ENCODE results near the gene ACTR6. TPM values are rescaled to one million over a fixed set of nuclear protein-coding genes. Genes with fewer than 3 reads are reported as not detected.

ACTR6 gene
- total and polyA plus RNA-seq, 2 experiments from 2014 or later: 25.1 to 29.7 TPM

DNA sequence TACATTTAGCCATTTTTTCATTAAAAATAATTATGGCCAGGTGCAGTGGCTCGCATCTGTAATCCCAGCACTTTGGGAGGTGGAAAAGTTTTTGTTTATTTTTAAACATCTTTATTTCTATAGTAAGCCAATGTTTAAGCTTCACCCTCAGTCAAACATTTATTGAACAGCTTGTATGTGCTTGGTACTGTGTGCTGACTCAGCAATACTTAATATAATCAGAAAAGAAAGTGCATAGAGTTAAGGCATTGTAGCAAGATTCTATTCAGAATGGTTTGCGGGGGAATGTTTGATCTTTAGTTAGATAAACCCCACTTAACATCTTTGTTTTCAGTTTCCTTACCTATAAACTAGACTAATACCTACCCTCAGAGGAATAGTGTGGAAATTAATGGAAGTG is 11.1 kb downstream of the ACTR6 start:
- H3K4me1 ChIP-seq (ENCODE audit: insufficient read depth): no peaks in the 10 kb centered on the region
- no peaks in the 10 kb centered on the region for H3K9me2 ChIP-seq (ENCODE audit: insufficient read depth)
- no peak for DNase-seq
- H3K9ac ChIP-seq: no peak overlapping the region
- 96 to 100% methylated on average over 2 of the region's 2 CpGs for WGBS, 2 experiments (ENCODE audit: low coverage in 1 of 2, low lambda C conversion rate in 2 of 2, missing lambda C conversion rate in 2 of 2)
- H3K4me3 ChIP-seq: no peak overlapping the region
- in situ Hi-C loops (cut with MboI): loop anchor here (10.0 kb wide), 1 partner anchor 157 kb away; no protein-coding TSS in a partner anchor
- TF ChIP-seq EZH2 (IDR thresholded peaks at IDR 0.05; ENCODE audit: insufficient read depth, poor library complexity, severe bottlenecking): no peak
- TF ChIP-seq EZH2phosphoT487 (IDR thresholded peaks at IDR 0.05; ENCODE audit: insufficient read depth, low read depth): no peak
- no peaks in the 10 kb centered on the region for H3K79me2 ChIP-seq (ENCODE audit: insufficient read depth)
- H3K4me2 ChIP-seq (ENCODE audit: unreplicated experiment): no peak overlapping the region
- H3K9me3 ChIP-seq (ENCODE audit: low read depth): no peaks in the 10 kb centered on the region
- no peak overlapping the region for H3K27ac ChIP-seq
- no peak overlapping the region for H2AFZ ChIP-seq
- H4K20me1 ChIP-seq (ENCODE audit: insufficient read depth): no peaks in the 10 kb centered on the region
- no peaks in the 10 kb centered on the region for H3F3A ChIP-seq (ENCODE audit: insufficient read depth)
- H3K36me3 ChIP-seq (ENCODE audit: low read depth): peaks cover 42% of the 10 kb centered on the region
- no peaks in the 10 kb centered on the region for H3K27me3 ChIP-seq (replicated peaks; ENCODE audit: insufficient read depth)

DNA sequence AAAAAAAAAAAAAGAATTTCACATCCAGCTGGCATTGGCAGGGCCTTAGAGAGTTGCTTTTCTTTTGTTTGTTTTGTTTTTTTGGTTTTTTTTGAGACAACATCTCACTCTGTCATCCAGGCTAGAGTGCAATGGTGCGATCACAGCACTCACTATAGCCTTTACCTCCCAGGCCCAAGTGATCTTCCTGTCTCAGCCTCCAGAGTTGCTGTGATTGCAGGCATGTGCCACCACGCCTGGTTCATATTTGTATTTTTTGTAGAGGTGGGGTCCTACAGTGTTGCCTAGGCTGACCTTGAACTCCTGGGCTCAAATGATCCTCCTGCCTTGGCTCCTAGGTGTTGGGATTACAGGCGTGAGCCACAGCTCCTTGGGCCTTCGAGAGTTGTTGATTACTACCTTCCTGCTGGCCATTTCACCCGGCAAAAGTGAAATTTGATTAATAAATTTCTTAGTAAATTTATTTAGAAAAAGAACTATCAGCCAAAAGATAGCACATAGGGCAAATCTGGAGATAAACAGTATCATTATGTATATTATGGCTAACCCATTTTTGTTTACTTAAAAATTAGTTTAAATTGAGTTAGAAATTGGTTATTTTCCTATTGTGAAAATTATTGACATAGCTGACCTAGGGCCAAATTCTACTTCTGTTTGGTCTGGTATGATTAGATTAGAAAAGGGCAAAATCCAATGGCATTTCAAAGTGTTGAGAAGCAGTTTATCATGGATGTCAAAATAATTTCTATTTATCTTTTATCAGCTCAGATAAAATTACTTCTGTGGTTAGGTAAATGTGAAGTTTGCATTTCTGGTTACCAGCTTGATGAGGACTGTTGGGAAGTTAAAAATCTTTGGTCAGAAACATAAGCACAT is 12.6 kb downstream of the ACTR6 start:
- Histone ChIP-seq H3K4me2 (ENCODE audit: unreplicated experiment) (no peak overlapping the region), H3K79me2 (ENCODE audit: insufficient read depth) (no peaks in the 10 kb centered on the region), H3F3A (ENCODE audit: insufficient read depth) (no peaks in the 10 kb centered on the region), H3K9me2 (ENCODE audit: insufficient read depth) (no peaks in the 10 kb centered on the region), H3K4me3 (no peak overlapping the region), H3K36me3 (ENCODE audit: low read depth) (peaks cover 32% of the 10 kb centered on the region), H3K27me3 (replicated peaks; ENCODE audit: insufficient read depth) (no peaks in the 10 kb centered on the region), H3K4me1 (ENCODE audit: insufficient read depth) (no peaks in the 10 kb centered on the region), H4K20me1 (ENCODE audit: insufficient read depth) (no peaks in the 10 kb centered on the region), H3K27ac (no peak overlapping the region), H3K9ac (no peak overlapping the region), H3K9me3 (ENCODE audit: low read depth) (no peaks in the 10 kb centered on the region), H2AFZ (no peak overlapping the region)
- WGBS, 2 experiments (ENCODE audit: low coverage in 1 of 2, low lambda C conversion rate in 2 of 2, missing lambda C conversion rate in 2 of 2): 95 to 96% methylated on average over 5 of the region's 5 CpGs
- in situ Hi-C loops (cut with MboI): loop anchor here (10.0 kb wide), 1 partner anchor 158 kb away; no protein-coding TSS in a partner anchor
- no peak for DNase-seq
- no peak for TF ChIP-seq EZH2phosphoT487 (IDR thresholded peaks at IDR 0.05; ENCODE audit: insufficient read depth, low read depth)
- no peak for TF ChIP-seq EZH2 (IDR thresholded peaks at IDR 0.05; ENCODE audit: insufficient read depth, poor library complexity, severe bottlenecking)

DNA sequence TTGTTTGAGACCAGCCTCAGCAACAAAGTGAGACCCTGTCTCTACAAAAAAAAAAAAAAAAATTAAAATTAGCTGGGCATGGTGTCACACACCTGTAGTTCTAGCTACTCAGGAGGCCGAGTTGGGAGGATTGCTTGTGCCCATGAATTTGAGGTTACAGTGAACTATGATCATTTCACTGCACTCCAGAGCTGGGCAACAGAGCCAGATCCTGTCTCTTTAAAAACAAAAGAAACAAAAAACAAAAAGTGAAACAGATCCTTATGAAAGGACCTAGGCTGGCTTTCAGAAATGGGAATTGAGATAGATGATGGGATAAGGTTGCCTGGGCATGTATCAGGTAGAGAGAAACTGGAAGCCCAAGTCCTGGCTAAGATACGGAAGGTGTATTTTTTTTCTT is 13.9 kb downstream of the ACTR6 start:
- Histone ChIP-seq H3K79me2 (ENCODE audit: insufficient read depth) (no peaks in the 10 kb centered on the region), H3K27me3 (replicated peaks; ENCODE audit: insufficient read depth) (no peaks in the 10 kb centered on the region), H3K4me2 (ENCODE audit: unreplicated experiment) (no peak overlapping the region), H3K36me3 (ENCODE audit: low read depth) (peaks cover 40% of the 10 kb centered on the region), H3F3A (ENCODE audit: insufficient read depth) (no peaks in the 10 kb centered on the region), H3K9me2 (ENCODE audit: insufficient read depth) (no peaks in the 10 kb centered on the region), H3K4me1 (ENCODE audit: insufficient read depth) (no peaks in the 10 kb centered on the region), H3K9me3 (ENCODE audit: low read depth) (no peaks in the 10 kb centered on the region), H3K9ac (no peak overlapping the region), H2AFZ (no peak overlapping the region), H4K20me1 (ENCODE audit: insufficient read depth) (no peaks in the 10 kb centered on the region), H3K4me3 (no peak overlapping the region), H3K27ac (no peak overlapping the region)
- no peak for DNase-seq
- in situ Hi-C loops (cut with MboI): loop anchor here (10.0 kb wide), 1 partner anchor 160 kb away; no protein-coding TSS in a partner anchor
- 94 to 99% methylated on average over 2 of the region's 2 CpGs for WGBS, 2 experiments (ENCODE audit: low coverage in 1 of 2, low lambda C conversion rate in 2 of 2, missing lambda C conversion rate in 2 of 2)
- TF ChIP-seq EZH2 (IDR thresholded peaks at IDR 0.05; ENCODE audit: insufficient read depth, poor library complexity, severe bottlenecking) (no peak), EZH2phosphoT487 (IDR thresholded peaks at IDR 0.05; ENCODE audit: insufficient read depth, low read depth) (no peak)

DNA sequence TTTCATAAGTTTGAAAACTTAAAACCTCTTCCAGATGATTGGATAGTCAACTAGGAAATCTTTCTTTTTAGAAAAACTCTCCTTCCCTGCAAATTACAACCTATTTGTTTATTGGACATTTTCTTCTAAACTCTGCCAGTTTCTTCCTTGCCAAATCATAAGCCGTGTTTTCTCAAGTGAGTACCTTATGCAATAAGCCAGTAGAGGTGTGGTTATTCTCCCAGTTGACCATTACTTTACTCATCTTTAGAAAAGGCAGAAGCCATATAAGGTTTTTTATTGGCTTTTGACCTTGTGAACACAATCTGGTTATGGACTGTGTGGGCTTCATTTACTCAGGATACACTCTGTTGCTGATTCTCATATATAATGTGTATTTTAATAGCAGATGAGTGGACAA is 14.6 kb downstream of the ACTR6 start:
- Histone ChIP-seq H3K4me1 (ENCODE audit: insufficient read depth) (no peaks in the 10 kb centered on the region), H3K9me3 (ENCODE audit: low read depth) (no peaks in the 10 kb centered on the region), H3K9ac (no peak overlapping the region), H3K27ac (no peak overlapping the region), H3K4me2 (ENCODE audit: unreplicated experiment) (no peak overlapping the region), H4K20me1 (ENCODE audit: insufficient read depth) (no peaks in the 10 kb centered on the region), H3K36me3 (ENCODE audit: low read depth) (peaks cover 41% of the 10 kb centered on the region), H3K4me3 (no peak overlapping the region), H2AFZ (no peak overlapping the region), H3K9me2 (ENCODE audit: insufficient read depth) (no peaks in the 10 kb centered on the region), H3K27me3 (replicated peaks; ENCODE audit: insufficient read depth) (no peaks in the 10 kb centered on the region), H3K79me2 (ENCODE audit: insufficient read depth) (no peaks in the 10 kb centered on the region), H3F3A (ENCODE audit: insufficient read depth) (no peaks in the 10 kb centered on the region)
- 97 to 100% methylated on average over 1 of the region's 1 CpG for WGBS, 2 experiments (ENCODE audit: low coverage in 1 of 2, low lambda C conversion rate in 2 of 2, missing lambda C conversion rate in 2 of 2)
- no peak for DNase-seq
- in situ Hi-C loops (cut with MboI): loop anchor here (10.0 kb wide), 1 partner anchor 160 kb away; no protein-coding TSS in a partner anchor
- TF ChIP-seq EZH2 (IDR thresholded peaks at IDR 0.05; ENCODE audit: insufficient read depth, poor library complexity, severe bottlenecking) (no peak), EZH2phosphoT487 (IDR thresholded peaks at IDR 0.05; ENCODE audit: insufficient read depth, low read depth) (no peak)

All from GM23248 (cell line).